Right lobe of liver (tissue), 4 donors: Measurements from ENCODE around the gene CCDC6.
"Not testable (repeated sequence)": the region's sequence is repeated elsewhere in the genome, so short reads cannot be mapped to it uniquely, and the experiment has no call there.

Source experiments
- CTCF ChIP-seq, 4 donors: fragments of 200-600 bp in 3 of 4; fragments of 450-650 bp in 1 of 4; IDR thresholded peaks; one replicate each; pipeline versions ENCODE4 v1.5.1 to v1.8.0; 2016 to 2022; ENCODE audit warnings: antibody characterized with exemption in 4 of 4, mild to moderate bottlenecking in 2 of 4
- POLR2A ChIP-seq: fragments of 450-650 bp; IDR thresholded peaks from one replicate; pipeline ENCODE4 v1.6.1; 2017; ENCODE audit warnings: antibody characterized with exemption, mild to moderate bottlenecking
- donor health status: DM: no; HTN: no; CAD: no.
- donor health status: DM: no; HTN: no; CAD: no.
- donor health status: DM: no; HTN: yes; CAD: no.

GRCh38 chr10:59785476-59785875 is 120.9 kb downstream of the CCDC6 start:
- not testable (repeated sequence) for TF ChIP-seq CTCF (IDR thresholded peaks at IDR 0.05); POLR2A
